Natural killer cell (primary cell): ENCODE measurements around the gene WDFY3. TPM values are rescaled to one million over a fixed set of nuclear protein-coding genes. Genes with fewer than 3 reads are reported as not detected.

Source experiments
- ATAC-seq, 3 donors: fragments of 150-1000 bp in 2 of 3; fragments of 200-7000 bp in 1 of 3; cut with Tn5 transposase; 1 replicate in 1 of 3; 2 replicates in 2 of 3; pipeline ENCODE4 v1.10.0; 2021; ENCODE audit warnings: mild to moderate bottlenecking in 2 of 3, moderate library complexity in 2 of 3
- DNase-seq, 2 donors: peaks; one replicate each; pipeline versions ENCODE4 v3.0.0 to v3.0.0-alpha.2; 2013 to 2021; ENCODE audit warnings: mixed read lengths in 1 of 2
- H3K27ac ChIP-seq: one replicate; pipeline ENCODE4 v1.5.1; 2013; ENCODE audit warnings: mild to moderate bottlenecking, low read length
- H3K27me3 ChIP-seq: one replicate; pipeline ENCODE4 v1.6.1; 2013; ENCODE audit warnings: low read length; ENCODE audit not compliant: control insufficient read depth, insufficient read depth
- H3K36me3 ChIP-seq: one replicate; pipeline ENCODE4 v1.6.1; 2013; ENCODE audit warnings: low read length; ENCODE audit not compliant: control insufficient read depth, insufficient read depth
- H3K4me1 ChIP-seq: one replicate; pipeline ENCODE4 v1.6.1; 2013; ENCODE audit warnings: low read length; ENCODE audit not compliant: control insufficient read depth, insufficient read depth
- H3K4me3 ChIP-seq: one replicate; pipeline ENCODE4 v1.5.1; 2013; ENCODE audit warnings: low read length
- H3K9me3 ChIP-seq: one replicate; pipeline ENCODE4 v1.6.1; 2013; ENCODE audit warnings: low read length; ENCODE audit not compliant: control insufficient read depth, insufficient read depth
- H3K27ac Mint-ChIP-seq, 2 donors: one replicate each; pipeline ENCODE4 v1.8.0; 2022; ENCODE audit warnings: mild to moderate bottlenecking in 2 of 2, mixed read lengths in 2 of 2, moderate library complexity in 1 of 2
- H3K27me3 Mint-ChIP-seq, 2 donors: one replicate each; pipeline ENCODE4 v1.8.0; 2022; ENCODE audit warnings: low read depth in 2 of 2, mixed read lengths in 2 of 2
- H3K36me3 Mint-ChIP-seq: one replicate; pipeline ENCODE4 v1.8.0; 2022; ENCODE audit warnings: mixed read lengths
- H3K4me1 Mint-ChIP-seq, 2 donors: one replicate each; pipeline ENCODE4 v1.8.0; 2022; ENCODE audit warnings: mixed read lengths in 2 of 2
- H3K4me3 Mint-ChIP-seq: one replicate; pipeline ENCODE4 v1.8.0; 2022; ENCODE audit warnings: mild to moderate bottlenecking, moderate library complexity, mixed read lengths
- H3K9me3 Mint-ChIP-seq, 2 donors: one replicate each; pipeline ENCODE4 v1.8.0; 2022; ENCODE audit warnings: mixed read lengths in 2 of 2
- WGBS: methylation state at CpG from one replicate; pipeline ENCODE4 v1.1.7; 2013; ENCODE audit warnings: missing lambda C conversion rate; ENCODE audit not compliant: insufficient coverage; 5-methylcytosine and 5-hydroxymethylcytosine counted together
- intact Hi-C: fragments of 100-400 bp; cut with micrococcal nuclease; formaldehyde crosslinking; loops from one replicate; pipeline ENCODE4 v1.14.2; 2022
- total RNA-seq, 4 donors: library from RNA; stranded (reverse); fragments of 120-200 nt in 1 of 4; gene quantifications; one replicate each; pipeline versions ENCODE4 v1.2.3 to v1.2.4, GENCODE V29; 2013 to 2022
- TF ChIP-seq, protein P1 (sequence below): fragments of 200-600 bp; IDR thresholded peaks from one replicate; pipeline ENCODE4 v1.8.0; 2022; ENCODE audit warnings: antibody characterized with exemption

The WDFY3 gene
- total RNA-seq, 3 donors from 2014 or later (not counting 1 experiment from before 2014, with no cell fraction given): 2.5 to 7.2 (median 6.0) TPM

DNA sequence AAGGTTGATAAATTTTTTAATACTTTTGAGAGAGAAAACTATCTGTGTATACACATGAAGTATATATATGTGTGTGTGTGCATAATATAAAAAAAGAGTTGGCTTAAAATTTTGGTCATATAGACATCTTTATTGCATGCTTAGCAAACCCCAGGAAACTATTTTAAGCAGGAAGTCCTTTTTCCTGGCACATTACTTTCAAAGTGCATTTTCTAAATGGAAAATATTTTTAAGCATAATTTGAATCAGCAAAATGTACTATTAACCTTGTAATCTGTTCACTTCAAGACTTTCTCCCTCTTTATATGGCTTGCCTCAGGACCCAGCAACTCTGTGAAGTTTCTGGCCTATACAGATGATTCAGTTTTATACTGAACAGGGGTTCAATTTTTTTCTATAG, 277.3 kb downstream of the WDFY3 start:
- no peaks in the 10 kb centered on the region for H3K36me3 ChIP-seq
- Mint-ChIP-seq H3K9me3 (peaks cover 0 to 2% of the 10 kb centered on the region in 2 donors), H3K4me1 (no peaks in the 10 kb centered on the region), H3K27ac (no peak overlapping the region), H3K4me3 (no peak overlapping the region), H3K27me3 (no peaks in the 10 kb centered on the region), H3K36me3 (no peaks in the 10 kb centered on the region)
- no peak overlapping the region for H3K4me3 ChIP-seq
- no peak for DNase-seq
- TF ChIP-seq, protein P1, sequence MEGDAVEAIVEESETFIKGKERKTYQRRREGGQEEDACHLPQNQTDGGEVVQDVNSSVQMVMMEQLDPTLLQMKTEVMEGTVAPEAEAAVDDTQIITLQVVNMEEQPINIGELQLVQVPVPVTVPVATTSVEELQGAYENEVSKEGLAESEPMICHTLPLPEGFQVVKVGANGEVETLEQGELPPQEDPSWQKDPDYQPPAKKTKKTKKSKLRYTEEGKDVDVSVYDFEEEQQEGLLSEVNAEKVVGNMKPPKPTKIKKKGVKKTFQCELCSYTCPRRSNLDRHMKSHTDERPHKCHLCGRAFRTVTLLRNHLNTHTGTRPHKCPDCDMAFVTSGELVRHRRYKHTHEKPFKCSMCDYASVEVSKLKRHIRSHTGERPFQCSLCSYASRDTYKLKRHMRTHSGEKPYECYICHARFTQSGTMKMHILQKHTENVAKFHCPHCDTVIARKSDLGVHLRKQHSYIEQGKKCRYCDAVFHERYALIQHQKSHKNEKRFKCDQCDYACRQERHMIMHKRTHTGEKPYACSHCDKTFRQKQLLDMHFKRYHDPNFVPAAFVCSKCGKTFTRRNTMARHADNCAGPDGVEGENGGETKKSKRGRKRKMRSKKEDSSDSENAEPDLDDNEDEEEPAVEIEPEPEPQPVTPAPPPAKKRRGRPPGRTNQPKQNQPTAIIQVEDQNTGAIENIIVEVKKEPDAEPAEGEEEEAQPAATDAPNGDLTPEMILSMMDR: no peak
- H3K4me1 ChIP-seq: no peaks in the 10 kb centered on the region
- no peaks in the 10 kb centered on the region for H3K9me3 ChIP-seq
- ATAC-seq: no peak
- no peak overlapping the region for H3K27ac ChIP-seq
- intact Hi-C loops: no loop called here
- H3K27me3 ChIP-seq: no peaks in the 10 kb centered on the region

DNA sequence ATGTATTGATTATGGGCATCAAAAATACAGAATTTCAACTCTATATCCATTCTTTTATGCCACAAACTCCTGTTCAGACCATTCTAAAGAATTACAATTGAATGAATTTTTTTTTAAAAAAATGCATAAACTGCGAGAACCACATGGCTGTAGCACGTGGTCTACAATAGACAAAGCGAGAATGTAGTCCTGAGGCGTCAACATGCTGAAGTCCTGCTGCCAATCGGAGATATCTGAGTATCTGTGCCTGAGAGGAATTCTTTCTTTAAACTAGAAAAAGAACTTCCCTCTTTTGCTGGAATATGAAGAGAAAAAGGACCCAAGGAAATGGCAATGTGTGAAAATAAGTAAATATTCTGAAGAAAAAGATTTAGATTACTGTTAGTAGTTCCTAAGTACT, 277.9 kb downstream of the WDFY3 start:
- H3K4me3 Mint-ChIP-seq: no peak overlapping the region
- H3K9me3 Mint-ChIP-seq: peaks cover 0 to 2% of the 10 kb centered on the region in 2 donors
- no peaks in the 10 kb centered on the region for H3K27me3 ChIP-seq
- H3K36me3 Mint-ChIP-seq: no peaks in the 10 kb centered on the region
- 81% methylated on average over 5 of the region's 5 CpGs for WGBS
- no peaks in the 10 kb centered on the region for H3K27me3 Mint-ChIP-seq
- TF ChIP-seq, protein P1: no peak
- H3K9me3 ChIP-seq: no peaks in the 10 kb centered on the region
- intact Hi-C loops: no loop called here
- no peak overlapping the region for H3K27ac ChIP-seq
- DNase-seq (no peak), ATAC-seq (no peak)
- H3K4me1 ChIP-seq: no peaks in the 10 kb centered on the region
- H3K4me1 Mint-ChIP-seq: no peaks in the 10 kb centered on the region
- H3K4me3 ChIP-seq: no peak overlapping the region
- H3K27ac Mint-ChIP-seq: no peak overlapping the region
- H3K36me3 ChIP-seq: no peaks in the 10 kb centered on the region

DNA sequence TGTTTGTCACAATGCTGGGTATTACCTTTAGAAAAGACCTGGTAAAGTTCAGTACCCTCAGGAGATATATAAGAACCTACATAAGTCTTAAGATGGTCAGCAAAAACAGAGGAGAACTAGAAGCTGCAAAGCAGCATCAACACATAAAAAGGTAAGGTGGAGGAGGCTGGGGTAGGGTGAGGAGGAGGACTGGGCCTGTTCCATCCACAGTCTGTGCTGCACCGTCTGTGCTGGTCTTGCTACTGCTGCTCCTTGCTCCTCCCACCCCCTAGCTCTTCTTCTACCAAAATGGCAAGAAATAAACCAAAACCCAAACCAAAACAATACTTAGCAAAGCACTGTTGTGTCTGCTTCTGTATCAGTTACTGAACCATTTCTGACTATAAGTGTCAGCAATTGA, 281.4 kb downstream of the WDFY3 start:
- H3K36me3 ChIP-seq: no peaks in the 10 kb centered on the region

DNA sequence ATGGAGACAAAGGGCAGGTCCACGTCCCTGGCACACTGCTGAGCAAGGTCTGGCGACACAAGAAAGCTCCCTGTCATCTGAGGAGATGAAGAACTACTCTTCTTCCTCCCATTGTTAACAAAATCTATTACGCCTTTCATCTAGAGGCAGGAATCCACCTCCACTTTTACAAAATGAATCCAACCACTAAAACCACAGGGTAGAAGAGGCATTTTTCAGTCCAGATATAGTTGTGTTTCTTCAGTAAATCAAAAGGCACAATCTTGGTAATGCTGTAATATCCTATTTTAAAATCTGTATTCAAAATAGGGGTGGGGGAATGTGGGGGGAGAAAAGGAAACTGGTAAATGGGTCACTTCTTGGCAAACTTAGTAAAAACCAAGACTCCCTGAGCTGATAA, 282.1 kb downstream of the WDFY3 start:
- no peaks in the 10 kb centered on the region for H3K27me3 ChIP-seq
- no peak for ATAC-seq
- Mint-ChIP-seq H3K4me3 (no peak overlapping the region), H3K9me3 (no peaks in the 10 kb centered on the region), H3K4me1 (no peaks in the 10 kb centered on the region), H3K36me3 (no peaks in the 10 kb centered on the region), H3K27ac (no peak overlapping the region), H3K27me3 (no peaks in the 10 kb centered on the region)
- no peak overlapping the region for H3K27ac ChIP-seq
- H3K4me1 ChIP-seq: no peaks in the 10 kb centered on the region
- no peaks in the 10 kb centered on the region for H3K9me3 ChIP-seq
- 59% methylated on average over 3 of the region's 3 CpGs for WGBS
- no peak for DNase-seq
- intact Hi-C loops: no loop called here
- TF ChIP-seq, protein P1: no peak
- no peaks in the 10 kb centered on the region for H3K36me3 ChIP-seq
- H3K4me3 ChIP-seq: no peak overlapping the region

More for the DNA sequence above, 281.4 kb downstream of the WDFY3 start:
- intact Hi-C loops: no loop called here
- Mint-ChIP-seq H3K4me1 (no peaks in the 10 kb centered on the region), H3K4me3 (no peak overlapping the region), H3K27ac (no peak overlapping the region), H3K9me3 (no peaks in the 10 kb centered on the region), H3K36me3 (no peaks in the 10 kb centered on the region), H3K27me3 (no peaks in the 10 kb centered on the region)
- no peaks in the 10 kb centered on the region for H3K4me1 ChIP-seq
- no peak overlapping the region for H3K4me3 ChIP-seq
- no peaks in the 10 kb centered on the region for H3K27me3 ChIP-seq
- TF ChIP-seq, protein P1: no peak
- DNase-seq (no peak), ATAC-seq (no peak)
- H3K9me3 ChIP-seq: no peaks in the 10 kb centered on the region
- no peak overlapping the region for H3K27ac ChIP-seq
- 78% methylated on average over 1 of the region's 1 CpG for WGBS
